ENCODE results near the gene GPR45.
"Not testable (repeated sequence)": the region's sequence is repeated elsewhere in the genome, so short reads cannot be mapped to it uniquely, and the experiment has no call there.

The GPR45 gene

GRCh38 chr2:105239924-105240323 is 1.6 kb upstream of the GPR45 start:
- Histone ChIP-seq H3K9ac (ENCODE audit: low read depth, low read length) (no peak overlapping the region), H3K4me2 (ENCODE audit: low read length) (no peak overlapping the region), H3K9me3 (replicated peaks; ENCODE audit: low read length) (no peaks in the 10 kb centered on the region), H3K36me3 (ENCODE audit: insufficient read depth, low read length) (no peaks in the 10 kb centered on the region), H3K27me3 (ENCODE audit: control insufficient read depth, insufficient read depth, low read length) (peaks cover 8% of the 10 kb centered on the region), H3K4me3 (ENCODE audit: low read length) (no peak overlapping the region), H3K4me1 (ENCODE audit: control insufficient read depth, insufficient read depth, low read length) (peaks cover 9% of the 10 kb centered on the region)

GRCh38 chr2:105242286-105242993 is 897 bp downstream of the GPR45 start:
- no peaks in the 10 kb centered on the region for H3K36me3 ChIP-seq (ENCODE audit: insufficient read depth, low read length)
- H3K9me3 ChIP-seq (replicated peaks; ENCODE audit: low read length): no peaks in the 10 kb centered on the region
- H3K27me3 ChIP-seq (ENCODE audit: control insufficient read depth, insufficient read depth, low read length): peaks cover 8% of the 10 kb centered on the region
- H3K4me1 ChIP-seq (ENCODE audit: control insufficient read depth, insufficient read depth, low read length): peaks cover 9% of the 10 kb centered on the region
- no peak overlapping the region for H3K4me3 ChIP-seq (ENCODE audit: low read length)
- H3K4me2 ChIP-seq (ENCODE audit: low read length): no peak overlapping the region
- H3K9ac ChIP-seq (ENCODE audit: low read depth, low read length): no peak overlapping the region

DNA sequence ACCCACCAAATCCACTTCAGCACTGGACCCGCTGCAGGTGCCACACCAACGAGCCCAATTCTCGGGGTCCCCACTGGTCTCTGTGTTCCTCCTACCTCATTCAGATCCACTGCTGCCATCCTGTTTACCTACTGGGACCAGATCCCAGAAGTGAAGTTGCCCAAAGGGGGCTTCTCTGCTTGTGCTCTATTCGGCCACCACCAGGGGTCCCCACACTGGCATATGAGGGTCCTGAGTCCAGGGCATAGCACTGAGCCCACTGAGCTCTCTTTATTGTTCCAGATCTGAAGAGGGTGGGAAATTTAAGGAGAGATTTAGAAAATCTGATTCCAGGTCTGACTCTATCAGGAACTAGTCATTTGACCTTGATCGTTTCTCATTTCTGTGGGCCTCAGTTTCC is 2.4 kb downstream of the GPR45 start:
- Histone ChIP-seq H3K9ac (ENCODE audit: low read depth, low read length) (no peak overlapping the region), H3K4me2 (ENCODE audit: low read length) (no peak overlapping the region), H3K36me3 (ENCODE audit: insufficient read depth, low read length) (no peaks in the 10 kb centered on the region), H3K27me3 (ENCODE audit: control insufficient read depth, insufficient read depth, low read length) (peaks cover 13% of the 10 kb centered on the region), H3K4me1 (ENCODE audit: control insufficient read depth, insufficient read depth, low read length) (peaks cover 9% of the 10 kb centered on the region), H3K4me3 (ENCODE audit: low read length) (no peak overlapping the region), H3K9me3 (replicated peaks; ENCODE audit: low read length) (no peaks in the 10 kb centered on the region)

- Histone ChIP-seq H3K9me3 (replicated peaks; ENCODE audit: low read length) (no peaks in the 10 kb centered on the region), H3K4me3 (ENCODE audit: low read length) (no peak overlapping the region), H3K27me3 (ENCODE audit: control insufficient read depth, insufficient read depth, low read length) (peaks cover 13% of the 10 kb centered on the region), H3K4me2 (ENCODE audit: low read length) (no peak overlapping the region), H3K9ac (ENCODE audit: low read depth, low read length) (no peak overlapping the region), H3K36me3 (ENCODE audit: insufficient read depth, low read length) (no peaks in the 10 kb centered on the region), H3K4me1 (ENCODE audit: control insufficient read depth, insufficient read depth, low read length) (peaks cover 9% of the 10 kb centered on the region)
Observed at GRCh38 chr2:105244451-105244850, 2.9 kb downstream of the GPR45 start.

DNA sequence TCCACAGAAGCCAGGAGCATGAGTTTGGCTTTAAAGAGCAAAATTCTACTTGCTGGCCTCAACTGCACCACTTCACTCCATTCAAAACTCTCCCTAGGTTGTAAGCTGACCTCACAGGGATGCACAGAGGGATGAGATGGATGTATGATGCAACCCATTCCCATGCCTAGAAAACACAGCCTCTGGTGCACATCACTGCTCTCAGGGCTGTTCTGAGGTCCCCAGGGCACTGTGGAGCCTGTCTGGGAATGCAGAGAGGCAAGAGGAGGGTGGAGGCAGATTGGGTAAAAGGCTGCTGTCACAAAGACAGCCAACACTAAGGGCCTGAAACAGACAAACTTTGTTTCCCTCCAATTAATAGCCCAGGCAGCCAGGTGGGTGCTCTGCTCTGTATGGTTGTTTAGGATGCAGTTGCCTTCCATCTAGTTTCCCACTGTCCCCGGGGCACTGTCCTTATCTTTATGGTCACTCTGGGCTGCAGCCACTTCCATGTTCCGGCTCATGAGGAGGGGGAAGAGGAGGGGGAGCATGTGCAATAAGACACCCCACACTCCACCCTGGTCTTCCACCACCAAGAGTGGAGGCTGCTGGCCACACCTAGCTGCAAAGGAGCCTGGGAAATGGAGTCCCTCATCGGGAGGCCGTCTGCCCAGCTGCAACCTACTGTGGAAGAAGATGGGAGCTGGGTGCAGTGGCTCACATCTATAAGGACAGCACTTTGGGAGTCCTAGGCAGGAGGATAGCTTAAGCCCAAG is 7.0 kb downstream of the GPR45 start:
- no peak overlapping the region for H3K9ac ChIP-seq (ENCODE audit: low read depth, low read length)
- H3K27me3 ChIP-seq (ENCODE audit: control insufficient read depth, insufficient read depth, low read length): peaks cover 13% of the 10 kb centered on the region
- H3K9me3 ChIP-seq (replicated peaks; ENCODE audit: low read length): no peaks in the 10 kb centered on the region
- H3K4me3 ChIP-seq (ENCODE audit: low read length): no peak overlapping the region
- H3K36me3 ChIP-seq (ENCODE audit: insufficient read depth, low read length): no peaks in the 10 kb centered on the region
- H3K4me1 ChIP-seq (ENCODE audit: control insufficient read depth, insufficient read depth, low read length): no peaks in the 10 kb centered on the region
- H3K4me2 ChIP-seq (ENCODE audit: low read length): no peak overlapping the region

- H3K4me2 ChIP-seq (ENCODE audit: low read length): no peak overlapping the region
- H3K9ac ChIP-seq (ENCODE audit: low read depth, low read length): no peak overlapping the region
- H3K4me3 ChIP-seq (ENCODE audit: low read length): no peak overlapping the region
- no peaks in the 10 kb centered on the region for H3K9me3 ChIP-seq (replicated peaks; ENCODE audit: low read length)
- no peaks in the 10 kb centered on the region for H3K4me1 ChIP-seq (ENCODE audit: control insufficient read depth, insufficient read depth, low read length)
- H3K36me3 ChIP-seq (ENCODE audit: insufficient read depth, low read length): no peaks in the 10 kb centered on the region
- peaks cover 12% of the 10 kb centered on the region for H3K27me3 ChIP-seq (ENCODE audit: control insufficient read depth, insufficient read depth, low read length)
Observed at GRCh38 chr2:105249181-105249580, 7.6 kb downstream of the GPR45 start.

DNA sequence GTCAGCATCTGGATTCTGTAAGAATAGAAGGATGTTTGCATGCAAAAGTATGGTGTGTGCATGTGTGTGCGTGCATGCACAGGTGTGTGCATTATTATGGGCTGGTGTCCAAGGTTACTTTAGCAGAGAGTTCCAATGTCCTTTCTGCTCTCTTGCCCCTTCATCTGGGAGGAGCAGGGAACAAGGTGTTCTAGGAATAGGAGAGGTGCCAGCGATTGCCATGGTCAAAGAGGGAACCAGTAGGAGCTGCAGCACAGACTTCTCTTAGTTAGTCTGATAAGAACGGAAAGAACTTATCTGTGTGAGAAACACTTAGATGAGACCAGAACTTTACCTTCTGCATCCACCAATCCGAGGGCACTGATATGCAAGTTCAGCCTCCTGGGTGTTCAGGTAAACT is 8.3 kb downstream of the GPR45 start:
- no peaks in the 10 kb centered on the region for H3K36me3 ChIP-seq (ENCODE audit: insufficient read depth, low read length)
- H3K27me3 ChIP-seq (ENCODE audit: control insufficient read depth, insufficient read depth, low read length): peaks cover 5% of the 10 kb centered on the region
- no peaks in the 10 kb centered on the region for H3K9me3 ChIP-seq (replicated peaks; ENCODE audit: low read length)
- H3K4me2 ChIP-seq (ENCODE audit: low read length): no peak overlapping the region
- H3K9ac ChIP-seq (ENCODE audit: low read depth, low read length): no peak overlapping the region
- no peaks in the 10 kb centered on the region for H3K4me1 ChIP-seq (ENCODE audit: control insufficient read depth, insufficient read depth, low read length)
- no peak overlapping the region for H3K4me3 ChIP-seq (ENCODE audit: low read length)

- not testable (repeated sequence) for H3K4me2 ChIP-seq (ENCODE audit: low read length); H3K4me1 ChIP-seq (ENCODE audit: control insufficient read depth, insufficient read depth, low read length); H3K36me3 ChIP-seq (ENCODE audit: insufficient read depth, low read length); H3K4me3 ChIP-seq (ENCODE audit: low read length); H3K9me3 ChIP-seq (replicated peaks; ENCODE audit: low read length); H3K27me3 ChIP-seq (ENCODE audit: control insufficient read depth, insufficient read depth, low read length); H3K9ac ChIP-seq (ENCODE audit: low read depth, low read length)
Observed at GRCh38 chr2:105251016-105251648, 9.6 kb downstream of the GPR45 start.

- H3K4me1 ChIP-seq (ENCODE audit: control insufficient read depth, insufficient read depth, low read length): no peaks in the 10 kb centered on the region
- no peak overlapping the region for H3K4me3 ChIP-seq (ENCODE audit: low read length)
- no peaks in the 10 kb centered on the region for H3K36me3 ChIP-seq (ENCODE audit: insufficient read depth, low read length)
- H3K27me3 ChIP-seq (ENCODE audit: control insufficient read depth, insufficient read depth, low read length): peaks cover 5% of the 10 kb centered on the region
- H3K9ac ChIP-seq (ENCODE audit: low read depth, low read length): no peak overlapping the region
- H3K4me2 ChIP-seq (ENCODE audit: low read length): no peak overlapping the region
- no peaks in the 10 kb centered on the region for H3K9me3 ChIP-seq (replicated peaks; ENCODE audit: low read length)
Observed at GRCh38 chr2:105252271-105252670, 10.7 kb downstream of the GPR45 start.

- Histone ChIP-seq H3K9me3 (replicated peaks; ENCODE audit: low read length) (no peaks in the 10 kb centered on the region), H3K4me3 (ENCODE audit: low read length) (no peak overlapping the region), H3K9ac (ENCODE audit: low read depth, low read length) (no peak overlapping the region), H3K4me2 (ENCODE audit: low read length) (no peak overlapping the region), H3K27me3 (ENCODE audit: control insufficient read depth, insufficient read depth, low read length) (no peaks in the 10 kb centered on the region), H3K36me3 (ENCODE audit: insufficient read depth, low read length) (no peaks in the 10 kb centered on the region), H3K4me1 (ENCODE audit: control insufficient read depth, insufficient read depth, low read length) (no peaks in the 10 kb centered on the region)
Observed at GRCh38 chr2:105254531-105255210, 13.1 kb downstream of the GPR45 start.

DNA sequence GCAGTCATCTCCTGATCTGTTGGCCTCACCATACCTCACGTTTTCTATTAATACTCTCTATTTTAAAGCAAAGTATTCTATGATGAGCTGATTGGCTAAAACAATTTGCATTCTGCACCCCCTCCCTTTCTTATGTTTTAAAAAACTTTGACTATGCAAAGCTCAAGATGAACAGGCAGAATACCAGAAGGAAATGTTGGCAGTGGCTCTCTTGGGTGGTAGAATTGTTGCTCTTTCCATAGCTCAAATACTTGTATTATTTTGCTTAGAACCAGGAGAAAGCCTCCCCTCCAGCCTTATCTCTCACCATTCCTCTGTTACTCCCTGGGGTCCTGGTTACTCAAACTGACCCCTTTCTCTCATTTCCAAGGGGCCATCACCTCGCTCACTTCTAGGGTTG is 14.4 kb downstream of the GPR45 start:
- Histone ChIP-seq H3K9me3 (replicated peaks; ENCODE audit: low read length) (no peaks in the 10 kb centered on the region), H3K27me3 (ENCODE audit: control insufficient read depth, insufficient read depth, low read length) (no peaks in the 10 kb centered on the region), H3K4me2 (ENCODE audit: low read length) (no peak overlapping the region), H3K9ac (ENCODE audit: low read depth, low read length) (no peak overlapping the region), H3K4me3 (ENCODE audit: low read length) (no peak overlapping the region), H3K4me1 (ENCODE audit: control insufficient read depth, insufficient read depth, low read length) (peaks cover 4% of the 10 kb centered on the region), H3K36me3 (ENCODE audit: insufficient read depth, low read length) (no peaks in the 10 kb centered on the region)
